Loucy (cell line): ENCODE data around the gene BLID.

Source experiments
- H2AFZ ChIP-seq: fragments of 200-600 bp; sonication (generic); 2 replicates; pipeline ENCODE4 v1.6.0; 2016; ENCODE audit warnings: antibody characterized with exemption, mild to moderate bottlenecking, low read length, moderate library complexity
- H3F3A ChIP-seq: fragments of 200-600 bp; 2 replicates; pipeline ENCODE4 v1.6.0; 2016; ENCODE audit warnings: antibody characterized with exemption, low read depth, mild to moderate bottlenecking
- H3K27me3 ChIP-seq: fragments of 200-600 bp; sonication (generic); 2 replicates; pipeline ENCODE4 v1.6.1; 2014; ENCODE audit warnings: low read length, mild to moderate bottlenecking; ENCODE audit not compliant: insufficient read depth, poor library complexity, severe bottlenecking
- H3K36me3 ChIP-seq: fragments of 200-600 bp; sonication (generic); 2 replicates; pipeline ENCODE4 v1.6.1; 2016; ENCODE audit warnings: low read length; ENCODE audit not compliant: insufficient read depth
- H3K4me1 ChIP-seq: fragments of 200-600 bp; sonication (generic); 2 replicates; pipeline ENCODE4 v1.5.1; 2014; ENCODE audit warnings: low read length, mild to moderate bottlenecking; ENCODE audit not compliant: insufficient read depth, poor library complexity, severe bottlenecking
- H3K4me2 ChIP-seq: fragments of 200-600 bp; sonication (generic); 2 replicates; pipeline ENCODE4 v1.6.0; 2014; ENCODE audit warnings: antibody characterized with exemption, low read length, low read depth, mild to moderate bottlenecking; ENCODE audit not compliant: poor library complexity, severe bottlenecking
- H3K4me3 ChIP-seq: fragments of 200-600 bp; sonication (generic); 2 replicates; pipeline ENCODE4 v1.5.1; 2014; ENCODE audit warnings: low read length, mild to moderate bottlenecking, mixed read lengths; ENCODE audit not compliant: poor library complexity, severe bottlenecking
- H3K79me2 ChIP-seq: fragments of 200-600 bp; sonication (generic); 2 replicates; pipeline ENCODE4 v1.6.1; 2014; ENCODE audit warnings: low read length; ENCODE audit not compliant: insufficient read depth
- H3K9ac ChIP-seq: fragments of 200-600 bp; sonication (generic); 2 replicates; pipeline ENCODE4 v1.6.0; 2014; ENCODE audit warnings: mild to moderate bottlenecking, low read depth, low read length, moderate library complexity; ENCODE audit not compliant: poor library complexity, severe bottlenecking
- H3K9me2 ChIP-seq: fragments of 200-600 bp; sonication (generic); replicated peaks from 2 replicates; pipeline ENCODE4 v1.6.1; 2016; ENCODE audit warnings: low read depth, low read length, mixed read lengths
- H3K9me3 ChIP-seq: fragments of 200-600 bp; sonication (generic); 2 replicates; pipeline ENCODE4 v1.6.1; 2014; ENCODE audit warnings: mild to moderate bottlenecking, antibody characterized with exemption, low read length, low read depth; ENCODE audit not compliant: insufficient read depth
- H4K20me1 ChIP-seq: fragments of 200-600 bp; sonication (generic); 2 replicates; pipeline ENCODE4 v1.6.0; 2014; ENCODE audit warnings: antibody characterized with exemption, low read length, mild to moderate bottlenecking; ENCODE audit not compliant: insufficient read depth, poor library complexity, severe bottlenecking
- CTCF ChIP-seq: fragments of 200-600 bp; sonication (generic); conservative IDR thresholded peaks from 2 replicates; pipeline ENCODE4 v1.5.1; 2014; ENCODE audit warnings: mild to moderate bottlenecking, antibody characterized with exemption, low read length
- EZH2phosphoT487 ChIP-seq: fragments of 200-600 bp; IDR thresholded peaks from 2 replicates; pipeline ENCODE4 v1.6.1; 2018; ENCODE audit warnings: antibody characterized with exemption, mild to moderate bottlenecking, moderate library complexity, borderline replicate concordance

The BLID gene

GRCh38 chr11:122116591-122116990, 576 bp upstream of the BLID start:
- Histone ChIP-seq H2AFZ (no peak overlapping the region), H3K4me2 (no peak overlapping the region), H3K36me3 (no peaks in the 10 kb centered on the region), H3K4me1 (no peaks in the 10 kb centered on the region), H3K79me2 (no peaks in the 10 kb centered on the region), H3K9me3 (no peaks in the 10 kb centered on the region), H3K4me3 (no peak overlapping the region), H3K9ac (no peak overlapping the region), H4K20me1 (no peaks in the 10 kb centered on the region), H3K9me2 (no peaks in the 10 kb centered on the region), H3F3A (no peaks in the 10 kb centered on the region), H3K27me3 (no peaks in the 10 kb centered on the region)
- TF ChIP-seq EZH2phosphoT487 (no peak), CTCF (no peak)

GRCh38 chr11:122114976-122115375, 1.0 kb downstream of the BLID start:
- Histone ChIP-seq H3K4me1 (no peaks in the 10 kb centered on the region), H3K4me2 (no peak overlapping the region), H3K9me3 (no peaks in the 10 kb centered on the region)

DNA sequence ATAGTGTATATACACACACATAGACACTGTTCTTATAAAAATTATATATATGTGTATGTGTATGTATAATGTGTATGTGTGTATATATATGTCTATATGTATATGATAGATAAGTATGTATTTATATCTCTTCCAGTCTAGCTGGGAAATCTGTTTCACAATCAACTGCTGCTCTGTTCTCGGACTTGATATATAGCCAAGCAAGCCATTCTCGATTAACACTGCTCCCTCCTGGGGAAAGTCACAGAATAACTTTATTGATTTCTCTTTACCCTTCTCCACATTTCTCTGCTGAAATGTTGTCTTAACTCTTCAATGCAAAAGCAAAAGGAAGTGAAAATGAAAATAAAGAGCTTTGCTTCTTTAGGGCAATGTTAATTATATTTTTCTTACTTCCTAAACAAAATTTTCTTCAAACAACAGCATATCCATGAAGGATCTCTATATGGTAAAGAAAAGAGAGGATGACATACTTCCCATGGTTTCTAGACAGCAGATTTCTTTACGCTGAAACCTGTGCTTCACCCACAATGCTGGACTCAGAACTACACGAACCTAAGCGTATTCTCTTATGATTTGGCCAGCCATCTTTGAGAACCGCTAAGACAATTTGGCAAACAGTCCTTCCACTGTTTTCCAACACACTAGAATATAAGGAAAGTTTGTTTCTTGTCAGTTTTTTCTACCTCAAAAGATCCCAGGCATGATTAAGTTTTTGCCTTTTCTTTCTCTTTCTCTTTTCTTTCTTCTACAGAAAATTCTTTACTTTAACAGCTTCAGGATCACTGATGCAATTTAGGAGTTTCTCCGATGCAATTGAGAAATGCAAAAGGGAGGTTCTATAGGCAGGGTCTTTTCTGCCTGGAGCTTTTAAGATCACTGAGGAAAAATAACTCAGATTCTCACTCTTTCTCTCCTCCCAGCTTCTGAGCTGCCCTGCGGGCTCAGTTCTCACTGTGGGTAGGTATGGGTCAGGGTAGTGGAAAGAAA, 1.9 kb downstream of the BLID start:
- no peaks in the 10 kb centered on the region for H3K79me2 ChIP-seq
- TF ChIP-seq EZH2phosphoT487 (no peak), CTCF (no peak)
- H3K9me2 ChIP-seq: no peaks in the 10 kb centered on the region
- no peak overlapping the region for H3K4me2 ChIP-seq
- no peak overlapping the region for H2AFZ ChIP-seq
- H4K20me1 ChIP-seq: no peaks in the 10 kb centered on the region
- H3K36me3 ChIP-seq: no peaks in the 10 kb centered on the region
- H3K9me3 ChIP-seq: no peaks in the 10 kb centered on the region
- no peaks in the 10 kb centered on the region for H3K4me1 ChIP-seq
- H3K27me3 ChIP-seq: no peaks in the 10 kb centered on the region
- no peak overlapping the region for H3K9ac ChIP-seq
- H3F3A ChIP-seq: no peaks in the 10 kb centered on the region
- H3K4me3 ChIP-seq: no peak overlapping the region

More at GRCh38 chr11:122114976-122115375, 1.0 kb downstream of the BLID start:
- Histone ChIP-seq H2AFZ (no peak overlapping the region), H3K9ac (no peak overlapping the region), H3K9me2 (no peaks in the 10 kb centered on the region), H3K79me2 (no peaks in the 10 kb centered on the region), H3K4me3 (no peak overlapping the region), H3K36me3 (no peaks in the 10 kb centered on the region), H3F3A (no peaks in the 10 kb centered on the region), H4K20me1 (no peaks in the 10 kb centered on the region), H3K27me3 (no peaks in the 10 kb centered on the region)
- TF ChIP-seq EZH2phosphoT487: no peak
- TF ChIP-seq CTCF: no peak
